Peyer's patch (tissue), 4 donors: ENCODE results near the gene PLA2G2D. TPM values are rescaled to one million over a fixed set of nuclear protein-coding genes. Genes with fewer than 3 reads are reported as not detected.

Experiments
- DNase-seq, 3 donors: peaks; one replicate each; pipeline ENCODE4 v3.0.0-alpha.2; 2017 to 2019
- H3K27ac ChIP-seq, 4 donors: fragments of 200-600 bp; sonication (generic); one replicate each; pipeline ENCODE4 v1.5.1; 2016 to 2019
- H3K27me3 ChIP-seq, 2 donors: fragments of 200-600 bp; sonication (generic); one replicate each; pipeline ENCODE4 v1.5.1; 2019
- H3K36me3 ChIP-seq, 3 donors: fragments of 200-600 bp; sonication (generic); one replicate each; pipeline ENCODE4 v1.5.1; 2016 to 2019
- H3K4me1 ChIP-seq, 4 donors: fragments of 200-600 bp; sonication (generic); one replicate each; pipeline ENCODE4 v1.5.1; 2016 to 2019
- H3K4me3 ChIP-seq, 4 donors: fragments of 200-600 bp; sonication (generic); 1 replicate in 3 of 4; 2 replicates in 1 of 4; pipeline ENCODE4 v1.5.1; 2016 to 2019; ENCODE audit warnings: mild to moderate bottlenecking in 1 of 4
- H3K9me3 ChIP-seq, 4 donors: fragments of 200-600 bp; sonication (generic); one replicate each; pipeline ENCODE4 v1.5.1; 2016 to 2019; ENCODE audit warnings: mild to moderate bottlenecking in 1 of 4
- POLR2A ChIP-seq, 2 donors: fragments of 450-650 bp; IDR thresholded peaks; one replicate each; pipeline ENCODE4 v1.5.1; 2017; ENCODE audit warnings: antibody characterized with exemption in 2 of 2, mild to moderate bottlenecking in 2 of 2, moderate library complexity in 2 of 2
- total RNA-seq, 4 donors: library from RNA; depleted of rRNA; stranded (reverse); fragments of >200 nt; gene quantifications; one replicate each; pipeline ENCODE4 v1.1.0, GENCODE V29; 2016
- TF ChIP-seq, protein P1 (sequence below), 6 experiments: fragments of 450-650 bp in 4 of 6; fragments of 200-600 bp in 2 of 6; sonication (generic) in 1 of 6; IDR thresholded peaks; one replicate each; pipeline ENCODE4 v1.5.1; 2017 to 2019; ENCODE audit warnings: antibody characterized with exemption in 6 of 6, mild to moderate bottlenecking in 3 of 6, moderate library complexity in 1 of 6

The PLA2G2D gene
- total RNA-seq, 4 donors from 2014 or later, result 0.40 TPM; not detected in 3

- no peaks in the 10 kb centered on the region for H3K27me3 ChIP-seq
- no peaks in the 10 kb centered on the region for H3K9me3 ChIP-seq
- no peaks in the 10 kb centered on the region for H3K4me1 ChIP-seq
- TF ChIP-seq, protein P1, sequence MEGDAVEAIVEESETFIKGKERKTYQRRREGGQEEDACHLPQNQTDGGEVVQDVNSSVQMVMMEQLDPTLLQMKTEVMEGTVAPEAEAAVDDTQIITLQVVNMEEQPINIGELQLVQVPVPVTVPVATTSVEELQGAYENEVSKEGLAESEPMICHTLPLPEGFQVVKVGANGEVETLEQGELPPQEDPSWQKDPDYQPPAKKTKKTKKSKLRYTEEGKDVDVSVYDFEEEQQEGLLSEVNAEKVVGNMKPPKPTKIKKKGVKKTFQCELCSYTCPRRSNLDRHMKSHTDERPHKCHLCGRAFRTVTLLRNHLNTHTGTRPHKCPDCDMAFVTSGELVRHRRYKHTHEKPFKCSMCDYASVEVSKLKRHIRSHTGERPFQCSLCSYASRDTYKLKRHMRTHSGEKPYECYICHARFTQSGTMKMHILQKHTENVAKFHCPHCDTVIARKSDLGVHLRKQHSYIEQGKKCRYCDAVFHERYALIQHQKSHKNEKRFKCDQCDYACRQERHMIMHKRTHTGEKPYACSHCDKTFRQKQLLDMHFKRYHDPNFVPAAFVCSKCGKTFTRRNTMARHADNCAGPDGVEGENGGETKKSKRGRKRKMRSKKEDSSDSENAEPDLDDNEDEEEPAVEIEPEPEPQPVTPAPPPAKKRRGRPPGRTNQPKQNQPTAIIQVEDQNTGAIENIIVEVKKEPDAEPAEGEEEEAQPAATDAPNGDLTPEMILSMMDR (IDR thresholded peaks at IDR 0.05), result no peak
- TF ChIP-seq POLR2A (IDR thresholded peaks at IDR 0.05), result no peak
- no peak overlapping the region for H3K4me3 ChIP-seq
- H3K27ac ChIP-seq, result no peak overlapping the region
- no peak for DNase-seq
- H3K36me3 ChIP-seq, result no peaks in the 10 kb centered on the region
These were observed 23.5 kb downstream of the PLA2G2D start for GRCh38 chr1:20095564-20096434.

DNA sequence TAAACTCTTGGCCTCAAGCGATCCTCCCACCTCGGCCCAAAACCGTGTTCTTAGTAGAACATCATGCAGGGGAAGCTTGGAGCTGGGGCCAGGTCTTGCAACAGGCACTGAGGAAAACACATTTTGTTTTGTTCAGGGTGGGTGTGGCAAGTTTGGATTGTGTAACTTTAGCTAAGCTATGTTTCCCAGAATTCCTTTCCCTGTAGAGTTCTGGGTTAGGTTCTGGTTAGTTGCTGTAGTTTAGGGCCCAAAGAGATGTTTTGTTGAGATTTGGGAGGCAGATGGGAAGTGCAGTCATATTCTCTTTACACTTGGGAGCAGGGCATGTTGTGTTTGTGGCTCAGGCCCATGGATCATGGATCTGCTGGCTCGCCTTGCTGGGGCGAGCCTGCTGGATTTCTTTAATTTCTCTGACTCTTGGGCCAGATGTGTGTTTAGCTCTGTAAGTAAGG, 25.4 kb downstream of the PLA2G2D start:
- Histone ChIP-seq H3K27ac (no peak overlapping the region), H3K27me3 (no peaks in the 10 kb centered on the region), H3K4me3 (no peak overlapping the region), H3K36me3 (no peaks in the 10 kb centered on the region), H3K9me3 (no peaks in the 10 kb centered on the region), H3K4me1 (no peaks in the 10 kb centered on the region)
- TF ChIP-seq POLR2A (IDR thresholded peaks at IDR 0.05), result no peak
- TF ChIP-seq, protein P1 (IDR thresholded peaks at IDR 0.05), result no peak
- DNase-seq, result no peak

DNA sequence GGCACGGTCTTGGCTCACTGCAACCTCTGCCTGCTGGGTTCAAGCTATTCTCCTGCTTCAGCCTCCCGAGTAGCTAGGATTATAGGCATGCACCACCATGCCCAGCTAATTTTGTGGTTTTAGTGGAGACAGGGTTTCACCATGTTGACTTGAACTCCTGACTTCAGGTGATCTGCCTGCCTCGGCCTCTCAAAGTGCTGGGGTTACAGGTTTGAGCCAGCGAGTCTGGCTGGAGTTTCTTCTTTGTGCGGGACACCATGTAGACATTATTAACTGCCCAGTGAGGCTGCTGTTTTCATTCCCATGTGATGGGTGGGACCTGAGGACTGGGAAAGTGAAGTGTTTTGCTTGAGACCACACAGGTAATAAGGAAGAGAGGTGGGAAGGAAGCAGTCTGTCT, 26.0 kb downstream of the PLA2G2D start:
- TF ChIP-seq POLR2A (IDR thresholded peaks at IDR 0.05), result no peak
- Histone ChIP-seq H3K36me3 (no peaks in the 10 kb centered on the region), H3K27ac (no peak overlapping the region), H3K4me3 (no peak overlapping the region), H3K4me1 (no peaks in the 10 kb centered on the region), H3K9me3 (no peaks in the 10 kb centered on the region), H3K27me3 (no peaks in the 10 kb centered on the region)
- DNase-seq, result no peak

- no peak overlapping the region for H3K27ac ChIP-seq
- no peaks in the 10 kb centered on the region for H3K9me3 ChIP-seq
- H3K36me3 ChIP-seq, result no peaks in the 10 kb centered on the region
- TF ChIP-seq, protein P1 (IDR thresholded peaks at IDR 0.05), result no peak
- TF ChIP-seq POLR2A (IDR thresholded peaks at IDR 0.05), result no peak
- DNase-seq, result no peak
- no peak overlapping the region for H3K4me3 ChIP-seq
- no peaks in the 10 kb centered on the region for H3K27me3 ChIP-seq
- H3K4me1 ChIP-seq, result no peaks in the 10 kb centered on the region
These were observed 28.7 kb downstream of the PLA2G2D start for GRCh38 chr1:20090641-20091040.

DNA sequence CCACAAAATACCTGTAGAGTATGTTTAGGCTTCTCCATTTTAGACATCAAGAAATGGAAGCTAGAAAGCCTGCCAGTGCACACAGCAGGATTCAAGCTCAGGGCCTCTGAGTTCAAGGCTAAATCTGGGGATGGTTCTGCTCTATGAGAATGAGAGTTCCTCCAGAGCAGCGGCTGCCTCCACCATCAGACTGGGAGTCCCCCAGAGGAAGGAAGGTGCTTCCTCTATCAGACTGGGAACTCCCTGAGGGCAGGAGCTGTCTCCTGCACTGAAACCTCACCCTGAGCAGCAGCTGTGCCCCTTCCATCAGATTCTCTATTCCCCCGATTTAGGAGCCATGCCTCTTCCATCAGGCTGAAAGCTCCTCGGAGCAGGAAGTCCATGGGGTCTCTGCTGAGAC, 29.2 kb downstream of the PLA2G2D start:
- Histone ChIP-seq H3K9me3 (no peaks in the 10 kb centered on the region), H3K27me3 (no peaks in the 10 kb centered on the region), H3K27ac (no peak overlapping the region), H3K4me3 (no peak overlapping the region), H3K36me3 (no peaks in the 10 kb centered on the region), H3K4me1 (no peaks in the 10 kb centered on the region)
- no peak for DNase-seq
- no peak for TF ChIP-seq POLR2A (IDR thresholded peaks at IDR 0.05)
- TF ChIP-seq, protein P1 (IDR thresholded peaks at IDR 0.05), result no peak

DNA sequence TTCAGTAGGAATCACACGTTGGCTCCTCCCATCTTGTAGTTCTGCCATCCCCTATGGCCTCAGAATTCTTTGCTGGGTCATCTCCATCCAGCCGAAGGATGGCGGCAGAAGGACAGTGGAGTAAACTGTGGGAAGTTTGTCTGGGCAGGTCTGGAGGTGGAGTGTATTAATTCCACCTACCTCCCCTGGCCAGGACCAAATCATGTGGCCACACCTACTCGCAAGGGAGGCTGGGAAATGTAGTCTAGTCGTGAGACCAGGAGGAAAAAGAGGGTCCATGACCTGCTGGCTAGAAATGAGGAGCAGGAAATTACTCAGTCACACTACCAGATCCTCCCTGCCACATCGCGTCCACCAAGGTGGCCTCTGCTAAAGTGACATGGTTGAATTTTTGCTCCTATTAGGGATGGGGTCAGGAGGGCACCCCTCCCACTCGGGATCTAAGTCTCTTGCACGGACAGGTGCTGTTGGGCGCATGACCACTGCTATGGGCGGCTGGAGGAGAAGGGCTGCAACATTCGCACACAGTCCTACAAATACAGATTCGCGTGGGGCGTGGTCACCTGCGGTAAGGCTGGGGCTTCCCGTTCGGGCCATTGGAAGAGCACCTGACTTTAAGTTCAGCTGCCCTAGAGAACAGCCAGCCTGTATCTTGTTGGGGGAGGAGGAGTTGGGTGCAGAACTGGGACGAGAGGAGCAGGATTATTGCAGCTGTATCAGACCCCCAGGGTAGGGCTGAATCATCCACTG, 29.8 kb downstream of the PLA2G2D start:
- Histone ChIP-seq H3K27ac (no peak overlapping the region), H3K27me3 (no peaks in the 10 kb centered on the region), H3K4me1 (no peaks in the 10 kb centered on the region), H3K9me3 (no peaks in the 10 kb centered on the region), H3K36me3 (no peaks in the 10 kb centered on the region), H3K4me3 (no peak overlapping the region)
- TF ChIP-seq POLR2A (IDR thresholded peaks at IDR 0.05), result no peak
- TF ChIP-seq, protein P1 (IDR thresholded peaks at IDR 0.05), result no peak
- no peak for DNase-seq
